Right renal pelvis (tissue), 4 donors: ENCODE data around the gene PATZ1. TPM values are rescaled to one million over a fixed set of nuclear protein-coding genes. Genes with fewer than 3 reads are reported as not detected.

ENCODE experiments used
- DNase-seq, 4 donors: peaks; one replicate each; pipeline ENCODE4 v3.0.0-alpha.2; 2013; ENCODE audit warnings: low read depth in 4 of 4, low spot score in 3 of 4, missing footprints in 1 of 4
- polyA plus RNA-seq, 4 donors: library from polyadenylated mRNA; unstranded; fragments of 120-200 nt; gene quantifications; one replicate each; pipeline ENCODE4 v1.2.1, GENCODE V29; 2013; ENCODE audit not compliant: insufficient read length in 4 of 4

Gene PATZ1
- polyA plus RNA-seq, 4 donors, result 74.4 to 82.5 (median 77.8) TPM

DNA sequence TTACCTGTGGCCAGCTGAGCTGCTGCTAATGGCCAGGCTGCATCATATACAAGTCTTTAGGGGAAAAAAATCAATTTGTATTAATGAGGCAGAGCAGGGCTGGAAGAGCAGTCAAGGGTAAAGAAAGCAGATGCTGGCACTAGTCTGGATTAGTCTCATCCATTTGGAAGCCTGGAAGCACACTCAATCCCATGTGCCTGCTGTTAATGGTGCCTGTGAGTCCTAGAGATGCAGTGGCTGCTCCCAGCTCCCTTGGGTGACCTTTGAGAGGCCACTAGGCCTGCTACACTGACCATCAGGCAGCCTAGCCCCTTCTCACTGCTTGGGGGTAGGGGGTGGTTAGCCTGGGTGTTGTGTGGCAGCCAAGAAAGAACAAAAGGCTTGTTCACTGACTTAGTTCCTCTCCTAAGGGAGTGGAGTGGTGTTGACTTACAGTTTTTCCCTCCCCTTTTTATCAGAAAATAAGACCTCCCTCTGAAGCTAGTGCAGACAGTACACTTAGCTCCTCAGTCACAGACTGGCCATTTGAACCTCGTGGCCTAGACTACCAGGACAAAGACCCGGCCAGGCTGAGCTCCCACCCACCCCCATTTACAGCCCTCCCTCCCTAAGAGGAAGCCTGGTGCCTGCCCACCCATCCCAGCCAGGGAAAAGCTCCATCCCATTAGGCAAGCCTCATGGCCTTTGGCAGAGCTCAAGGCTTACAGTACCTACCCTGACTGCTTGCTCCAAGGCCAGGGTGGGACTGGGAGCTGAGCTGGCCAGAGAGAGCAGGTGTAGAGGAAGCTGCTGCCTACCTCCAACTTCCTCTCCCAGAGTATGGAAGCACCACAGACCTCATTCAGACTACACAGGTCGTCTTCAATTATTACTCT, 61.6 kb downstream of the PATZ1 start:
- no peak for DNase-seq

DNA sequence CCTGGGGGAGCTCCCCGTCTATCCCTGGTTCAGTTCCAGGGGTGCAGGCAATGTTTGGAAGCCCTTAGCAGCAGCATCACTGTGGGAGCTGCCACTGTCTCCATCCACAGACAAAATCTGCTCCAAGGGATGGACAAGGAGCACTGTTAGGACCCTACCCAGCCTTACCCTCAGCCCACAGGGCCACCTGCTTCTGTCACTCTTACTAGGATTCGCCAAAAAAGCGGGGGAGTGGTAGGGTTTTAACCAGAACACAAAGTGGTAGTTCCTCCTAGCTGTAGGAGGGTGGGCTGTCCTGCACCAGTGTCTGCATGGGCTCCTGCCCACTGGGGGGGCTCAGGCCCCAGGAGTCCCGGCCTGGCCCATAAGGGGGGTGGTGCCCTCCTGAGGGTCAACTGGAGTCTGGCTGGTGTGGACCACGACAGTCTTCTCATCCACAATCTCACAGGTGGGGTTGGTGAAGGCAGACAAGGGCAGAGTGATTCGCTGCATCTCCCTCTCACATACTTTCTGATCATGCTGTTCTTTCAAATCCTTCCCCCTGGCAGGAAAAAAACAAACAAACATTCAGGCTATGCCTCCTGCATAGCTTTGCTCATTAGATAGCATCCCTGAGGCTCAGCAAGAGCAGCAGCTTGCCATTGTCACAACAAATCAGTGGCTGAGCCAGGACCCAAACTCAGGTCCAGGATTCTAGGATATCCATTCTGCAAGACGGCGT, 63.2 kb downstream of the PATZ1 start:
- no peak for DNase-seq

DNA sequence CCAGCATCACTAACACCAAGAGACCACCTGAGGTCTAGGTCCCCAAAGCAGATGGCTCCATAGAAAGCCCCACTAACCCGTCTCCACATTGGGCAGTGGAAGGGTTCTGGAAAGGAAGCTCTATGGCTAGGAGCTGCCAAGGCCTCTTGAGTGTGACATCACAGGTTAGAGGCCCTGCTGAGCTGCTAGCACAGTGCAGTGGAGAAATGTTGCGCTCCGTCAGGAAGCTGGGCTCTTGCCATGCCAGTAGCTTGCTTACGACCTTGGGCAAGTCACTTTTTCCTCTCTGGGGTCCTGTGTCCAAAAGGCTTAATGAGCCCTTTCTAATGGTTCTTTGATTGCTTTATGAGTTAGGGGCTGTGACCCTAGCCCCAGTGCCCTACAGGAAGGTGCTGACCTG, 64.4 kb downstream of the PATZ1 start:
- no peak for DNase-seq

DNA sequence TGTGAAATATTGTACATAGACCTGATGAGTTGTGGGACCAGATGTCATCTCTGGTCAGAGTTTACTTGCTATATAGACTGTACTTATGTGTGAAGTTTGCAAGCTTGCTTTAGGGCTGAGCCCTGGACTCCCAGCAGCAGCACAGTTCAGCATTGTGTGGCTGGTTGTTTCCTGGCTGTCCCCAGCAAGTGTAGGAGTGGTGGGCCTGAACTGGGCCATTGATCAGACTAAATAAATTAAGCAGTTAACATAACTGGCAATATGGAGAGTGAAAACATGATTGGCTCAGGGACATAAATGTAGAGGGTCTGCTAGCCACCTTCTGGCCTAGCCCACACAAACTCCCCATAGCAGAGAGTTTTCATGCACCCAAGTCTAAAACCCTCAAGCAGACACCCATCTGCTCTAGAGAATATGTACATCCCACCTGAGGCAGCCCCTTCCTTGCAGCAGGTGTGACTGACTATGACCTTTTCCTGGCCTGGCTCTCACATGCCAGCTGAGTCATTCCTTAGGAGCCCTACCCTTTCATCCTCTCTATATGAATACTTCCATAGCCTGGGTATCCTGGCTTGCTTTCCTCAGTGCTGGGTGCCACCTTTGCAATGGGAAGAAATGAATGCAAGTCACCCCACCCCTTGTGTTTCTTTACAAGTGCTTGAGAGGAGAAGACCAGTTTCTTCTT, 66.2 kb downstream of the PATZ1 start:
- no peak for DNase-seq

DNA sequence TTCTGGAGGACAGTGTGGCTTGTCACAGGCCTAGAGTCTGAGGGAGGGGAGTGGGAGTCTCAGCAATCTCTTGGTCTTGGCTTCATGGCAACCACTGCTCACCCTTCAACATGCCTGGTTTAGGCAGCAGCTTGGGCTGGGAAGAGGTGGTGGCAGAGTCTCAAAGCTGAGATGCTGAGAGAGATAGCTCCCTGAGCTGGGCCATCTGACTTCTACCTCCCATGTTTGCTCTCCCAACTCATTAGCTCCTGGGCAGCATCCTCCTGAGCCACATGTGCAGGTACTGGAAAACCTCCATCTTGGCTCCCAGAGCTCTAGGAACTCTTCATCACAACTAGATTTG, 66.8 kb downstream of the PATZ1 start:
- no peak for DNase-seq

DNA sequence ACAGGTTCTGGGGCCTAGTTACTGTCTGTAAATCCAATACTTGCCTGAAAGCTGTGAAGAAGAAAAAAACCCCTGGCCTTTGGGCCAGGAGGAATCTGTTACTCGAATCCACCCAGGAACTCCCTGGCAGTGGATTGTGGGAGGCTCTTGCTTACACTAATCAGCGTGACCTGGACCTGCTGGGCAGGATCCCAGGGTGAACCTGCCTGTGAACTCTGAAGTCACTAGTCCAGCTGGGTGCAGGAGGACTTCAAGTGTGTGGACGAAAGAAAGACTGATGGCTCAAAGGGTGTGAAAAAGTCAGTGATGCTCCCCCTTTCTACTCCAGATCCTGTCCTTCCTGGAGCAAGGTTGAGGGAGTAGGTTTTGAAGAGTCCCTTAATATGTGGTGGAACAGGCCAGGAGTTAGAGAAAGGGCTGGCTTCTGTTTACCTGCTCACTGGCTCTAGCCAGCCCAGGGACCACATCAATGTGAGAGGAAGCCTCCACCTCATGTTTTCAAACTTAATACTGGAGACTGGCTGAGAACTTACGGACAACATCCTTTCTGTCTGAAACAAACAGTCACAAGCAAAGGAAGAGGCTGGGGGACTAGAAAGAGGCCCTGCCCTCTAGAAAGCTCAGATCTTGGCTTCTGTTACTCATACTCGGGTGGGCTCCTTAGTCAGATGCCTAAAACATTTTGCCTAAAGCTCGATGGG, 67.4 kb downstream of the PATZ1 start:
- DNase-seq, result no peak

DNA sequence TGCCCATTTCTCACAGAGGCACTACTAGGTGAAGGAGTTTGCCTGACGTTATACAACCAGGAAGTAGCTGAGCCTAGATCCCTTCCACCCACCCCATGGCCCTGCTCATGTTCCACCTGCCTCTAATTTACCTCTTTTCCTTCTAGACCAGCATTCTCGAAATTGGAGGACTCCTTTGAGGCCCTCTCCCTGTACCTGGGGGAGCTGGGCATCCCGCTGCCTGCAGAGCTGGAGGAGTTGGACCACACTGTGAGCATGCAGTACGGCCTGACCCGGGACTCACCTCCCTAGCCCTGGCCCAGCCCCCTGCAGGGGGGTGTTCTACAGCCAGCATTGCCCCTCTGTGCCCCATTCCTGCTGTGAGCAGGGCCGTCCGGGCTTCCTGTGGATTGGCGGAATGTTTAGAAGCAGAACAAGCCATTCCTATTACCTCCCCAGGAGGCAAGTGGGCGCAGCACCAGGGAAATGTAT, 68.0 kb downstream of the PATZ1 start:
- DNase-seq, result no peak

DNA sequence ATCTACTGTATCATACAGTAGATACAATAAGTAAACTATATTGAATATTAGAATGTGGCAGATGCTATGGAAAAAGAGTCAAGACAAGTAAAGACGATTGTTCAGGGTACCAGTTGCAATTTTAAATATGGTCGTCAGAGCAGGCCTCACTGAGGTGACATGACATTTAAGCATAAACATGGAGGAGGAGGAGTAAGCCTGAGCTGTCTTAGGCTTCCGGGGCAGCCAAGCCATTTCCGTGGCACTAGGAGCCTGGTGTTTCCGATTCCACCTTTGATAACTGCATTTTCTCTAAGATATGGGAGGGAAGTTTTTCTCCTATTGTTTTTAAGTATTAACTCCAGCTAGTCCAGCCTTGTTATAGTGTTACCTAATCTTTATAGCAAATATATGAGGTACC, 68.4 kb downstream of the PATZ1 start:
- DNase-seq, result no peak

DNA sequence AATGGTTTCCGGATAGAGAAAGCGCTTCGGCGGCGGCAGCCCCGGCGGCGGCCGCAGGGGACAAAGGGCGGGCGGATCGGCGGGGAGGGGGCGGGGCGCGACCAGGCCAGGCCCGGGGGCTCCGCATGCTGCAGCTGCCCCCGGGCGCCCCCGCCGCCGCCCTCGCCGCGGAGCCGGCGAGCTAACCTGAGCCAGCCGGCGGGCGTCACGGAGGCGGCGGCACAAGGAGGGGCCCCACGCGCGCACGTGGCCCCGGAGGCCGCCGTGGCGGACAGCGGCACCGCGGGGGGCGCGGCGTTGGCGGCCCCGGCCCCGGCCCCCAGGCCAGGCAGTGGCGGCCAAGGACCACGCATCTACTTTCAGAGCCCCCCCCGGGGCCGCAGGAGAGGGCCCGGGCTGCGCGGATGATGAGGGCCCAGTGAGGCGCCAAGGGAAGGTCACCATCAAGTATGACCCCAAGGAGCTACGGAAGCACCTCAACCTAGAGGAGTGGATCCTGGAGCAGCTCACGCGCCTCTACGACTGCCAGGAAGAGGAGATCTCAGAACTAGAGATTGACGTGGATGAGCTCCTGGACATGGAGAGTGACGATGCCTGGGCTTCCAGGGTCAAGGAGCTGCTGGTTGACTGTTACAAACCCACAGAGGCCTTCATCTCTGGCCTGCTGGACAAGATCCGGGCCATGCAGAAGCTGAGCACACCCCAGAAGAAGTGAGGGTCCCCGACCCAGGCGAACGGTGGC, 69.5 kb downstream of the PATZ1 start:
- DNase-seq, result no peak

Other genes starting within 250 kb of the PATZ1 start
- gene SELENOM, start 238.8 kb downstream of the PATZ1 start, polyA plus RNA-seq, result 10 to 100 TPM in 2 of 4 donors, 1 to 10 TPM in 2; 8.2 to 14.0 (median 10.1) TPM
- 1 to 10 TPM; 4.3 to 4.6 (median 4.6) TPM for gene INPP5J, start 223.4 kb downstream of the PATZ1 start, polyA plus RNA-seq
- under 1 TPM; 0.10 to 0.21 (median 0.18) TPM for gene PLA2G3, start 205.8 kb downstream of the PATZ1 start, polyA plus RNA-seq
- 10 to 100 TPM; 53.1 to 58.7 (median 55.8) TPM for gene RNF185, start 186.2 kb downstream of the PATZ1 start, polyA plus RNA-seq
- 10 to 100 TPM; 52.5 to 57.4 (median 53.0) TPM for gene LIMK2, start 134.0 kb downstream of the PATZ1 start, polyA plus RNA-seq
- 10 to 100 TPM; 12.4 to 15.2 (median 14.5) TPM for gene PIK3IP1, start 53.9 kb downstream of the PATZ1 start, polyA plus RNA-seq
- 10 to 100 TPM; 84.2 to 99.3 (median 93.9) TPM for gene DRG1, start 53.3 kb upstream of the PATZ1 start, polyA plus RNA-seq
- gene EIF4ENIF1, start 143.5 kb upstream of the PATZ1 start, polyA plus RNA-seq, result 10 to 100 TPM; 42.4 to 47.8 (median 46.5) TPM
- 10 to 100 TPM; 20.9 to 26.1 (median 23.5) TPM for gene SFI1, start 150.2 kb upstream of the PATZ1 start, polyA plus RNA-seq